Thoracic aorta (tissue), 2 donors: Measurements from ENCODE around the gene KCNA10. TPM values are rescaled to one million over a fixed set of nuclear protein-coding genes. Genes with fewer than 3 reads are reported as not detected.

Source experiments
- ATAC-seq: fragments of 150-250 bp; one replicate; pipeline ENCODE4 v1.8.0; 2017; ENCODE audit warnings: low read depth; ENCODE audit not compliant: insufficient number of reproducible peaks, low FRiP score
- DNase-seq: peaks from one replicate; pipeline ENCODE4 v3.0.0-alpha.2; 2020; ENCODE audit warnings: low spot score
- H3K27ac ChIP-seq, 2 donors: fragments of 200-600 bp; sonication (generic); 1 replicate in 1 of 2; 2 replicates in 1 of 2; pipeline ENCODE4 v1.5.1; 2016; ENCODE audit warnings: mild to moderate bottlenecking in 2 of 2, moderate library complexity in 2 of 2
- H3K27me3 ChIP-seq: fragments of 200-600 bp; sonication (generic); replicated peaks from 2 replicates; pipeline ENCODE4 v1.6.0; 2016; ENCODE audit warnings: mild to moderate bottlenecking; ENCODE audit not compliant: insufficient read depth
- H3K36me3 ChIP-seq: fragments of 200-600 bp; sonication (generic); one replicate; pipeline ENCODE4 v1.5.1; 2016
- H3K4me1 ChIP-seq, 2 donors: fragments of 200-600 bp; sonication (generic); 1 replicate in 1 of 2; 2 replicates in 1 of 2; pipeline versions ENCODE4 v1.5.1 to v1.6.0; 2016; ENCODE audit warnings: low read depth in 2 of 2, mild to moderate bottlenecking in 1 of 2; ENCODE audit not compliant: control insufficient read depth in 1 of 2
- H3K4me3 ChIP-seq: fragments of 200-600 bp; sonication (generic); 2 replicates; pipeline ENCODE4 v1.5.1; 2016; ENCODE audit warnings: mild to moderate bottlenecking
- H3K9me3 ChIP-seq: fragments of 200-600 bp; sonication (generic); 2 replicates; pipeline ENCODE4 v1.5.1; 2016
- total RNA-seq, 2 donors: library from RNA; depleted of rRNA; stranded (reverse); fragments of >200 nt; gene quantifications; one replicate each; pipeline versions ENCODE4 v1.1.0 to v1.2.3, GENCODE V29; 2016
- TF ChIP-seq, protein P1 (sequence below): fragments of 200-600 bp; sonication (generic); IDR thresholded peaks from one replicate; pipeline ENCODE4 v1.5.1; 2019; ENCODE audit warnings: antibody characterized with exemption

KCNA10 gene
- total RNA-seq, 2 donors from 2014 or later, result not detected

DNA sequence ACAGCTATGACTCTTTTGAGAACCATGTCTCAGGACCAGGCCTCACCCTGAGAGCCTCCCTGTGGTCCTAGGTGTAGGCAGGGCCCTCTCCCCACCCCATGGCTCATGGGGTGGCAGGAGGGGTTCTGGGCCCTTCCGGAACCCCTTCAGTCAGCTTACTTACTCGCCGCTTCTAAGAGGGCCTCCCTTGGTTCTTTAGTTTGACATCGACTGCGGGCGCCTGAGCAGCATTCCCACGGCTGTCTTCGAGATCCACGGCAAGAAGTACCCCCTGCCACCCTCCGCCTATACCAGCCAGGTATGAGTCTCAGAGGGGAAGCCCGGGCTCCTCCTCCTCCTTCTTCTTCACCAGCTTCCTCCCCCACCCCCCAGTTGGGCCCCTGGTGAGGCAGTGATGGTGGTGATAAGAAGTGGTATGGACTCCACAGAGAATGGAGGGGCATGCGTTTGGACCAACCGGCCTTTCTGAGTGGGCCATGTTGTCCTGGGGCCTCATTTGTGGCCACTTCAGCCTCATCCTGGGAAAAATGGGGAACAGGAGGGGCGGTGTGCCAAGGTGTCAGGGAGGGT lies 28.9 kb downstream of the KCNA10 start:
- TF ChIP-seq, protein P1, sequence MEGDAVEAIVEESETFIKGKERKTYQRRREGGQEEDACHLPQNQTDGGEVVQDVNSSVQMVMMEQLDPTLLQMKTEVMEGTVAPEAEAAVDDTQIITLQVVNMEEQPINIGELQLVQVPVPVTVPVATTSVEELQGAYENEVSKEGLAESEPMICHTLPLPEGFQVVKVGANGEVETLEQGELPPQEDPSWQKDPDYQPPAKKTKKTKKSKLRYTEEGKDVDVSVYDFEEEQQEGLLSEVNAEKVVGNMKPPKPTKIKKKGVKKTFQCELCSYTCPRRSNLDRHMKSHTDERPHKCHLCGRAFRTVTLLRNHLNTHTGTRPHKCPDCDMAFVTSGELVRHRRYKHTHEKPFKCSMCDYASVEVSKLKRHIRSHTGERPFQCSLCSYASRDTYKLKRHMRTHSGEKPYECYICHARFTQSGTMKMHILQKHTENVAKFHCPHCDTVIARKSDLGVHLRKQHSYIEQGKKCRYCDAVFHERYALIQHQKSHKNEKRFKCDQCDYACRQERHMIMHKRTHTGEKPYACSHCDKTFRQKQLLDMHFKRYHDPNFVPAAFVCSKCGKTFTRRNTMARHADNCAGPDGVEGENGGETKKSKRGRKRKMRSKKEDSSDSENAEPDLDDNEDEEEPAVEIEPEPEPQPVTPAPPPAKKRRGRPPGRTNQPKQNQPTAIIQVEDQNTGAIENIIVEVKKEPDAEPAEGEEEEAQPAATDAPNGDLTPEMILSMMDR, result no peak

DNA sequence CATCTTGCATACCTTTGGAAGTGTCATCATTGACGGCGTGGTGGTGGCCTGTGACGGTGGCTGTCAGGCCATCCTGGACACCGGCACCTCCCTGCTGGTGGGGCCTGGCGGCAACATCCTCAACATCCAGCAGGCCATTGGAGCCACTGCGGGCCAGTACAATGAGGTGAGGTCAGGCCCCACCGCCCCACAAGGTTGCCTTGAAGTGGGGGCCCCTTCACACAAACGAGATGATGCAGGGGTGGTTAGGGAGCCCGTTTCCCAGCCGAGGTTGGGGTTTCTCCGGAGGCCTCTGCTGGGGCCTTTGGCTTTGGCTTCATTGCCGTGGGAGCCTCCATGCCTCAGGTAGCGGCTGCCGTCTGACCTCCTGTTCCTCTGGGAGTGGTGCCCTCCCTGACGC lies 29.6 kb downstream of the KCNA10 start:
- H3K4me3 ChIP-seq, result no peak overlapping the region
- H3K36me3 ChIP-seq, result no peaks in the 10 kb centered on the region
- TF ChIP-seq, protein P1, result no peak
- no peaks in the 10 kb centered on the region for H3K27me3 ChIP-seq
- ATAC-seq (no peak), DNase-seq (no peak)
- H3K9me3 ChIP-seq, result no peaks in the 10 kb centered on the region
- no peaks in the 10 kb centered on the region for H3K4me1 ChIP-seq
- no peak overlapping the region for H3K27ac ChIP-seq

More for the DNA sequence above, 28.9 kb downstream of the KCNA10 start:
- no peaks in the 10 kb centered on the region for H3K36me3 ChIP-seq
- ATAC-seq, result no peak
- DNase-seq, result no peak
- H3K9me3 ChIP-seq, result no peaks in the 10 kb centered on the region
- no peak overlapping the region for H3K4me3 ChIP-seq
- H3K27ac ChIP-seq, result no peak overlapping the region
- no peaks in the 10 kb centered on the region for H3K4me1 ChIP-seq
- no peaks in the 10 kb centered on the region for H3K27me3 ChIP-seq

DNA sequence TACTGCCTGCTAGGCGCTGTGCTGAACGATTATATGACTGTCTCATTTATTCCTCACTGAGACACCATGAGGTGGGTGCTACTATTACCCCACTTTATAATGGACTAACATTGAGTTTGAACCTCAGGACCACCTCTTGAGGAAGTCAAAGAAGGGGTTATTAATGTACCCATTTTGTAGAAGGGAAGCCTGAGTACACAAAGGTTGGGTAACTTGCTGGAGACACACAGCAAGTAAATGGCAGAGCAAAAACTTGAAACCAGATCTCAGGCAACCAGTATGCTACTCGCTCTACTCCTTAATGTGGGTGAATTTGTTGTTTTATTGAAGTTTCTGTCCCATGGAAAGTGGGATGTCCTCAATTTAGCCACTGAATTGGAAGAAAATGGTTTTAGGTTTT lies 30.1 kb downstream of the KCNA10 start:
- H3K27me3 ChIP-seq, result no peaks in the 10 kb centered on the region
- H3K4me1 ChIP-seq, result no peaks in the 10 kb centered on the region
- no peak overlapping the region for H3K27ac ChIP-seq
- no peak overlapping the region for H3K4me3 ChIP-seq
- no peak for DNase-seq
- no peaks in the 10 kb centered on the region for H3K9me3 ChIP-seq
- H3K36me3 ChIP-seq, result no peaks in the 10 kb centered on the region
- TF ChIP-seq, protein P1, result no peak
- no peak for ATAC-seq

DNA sequence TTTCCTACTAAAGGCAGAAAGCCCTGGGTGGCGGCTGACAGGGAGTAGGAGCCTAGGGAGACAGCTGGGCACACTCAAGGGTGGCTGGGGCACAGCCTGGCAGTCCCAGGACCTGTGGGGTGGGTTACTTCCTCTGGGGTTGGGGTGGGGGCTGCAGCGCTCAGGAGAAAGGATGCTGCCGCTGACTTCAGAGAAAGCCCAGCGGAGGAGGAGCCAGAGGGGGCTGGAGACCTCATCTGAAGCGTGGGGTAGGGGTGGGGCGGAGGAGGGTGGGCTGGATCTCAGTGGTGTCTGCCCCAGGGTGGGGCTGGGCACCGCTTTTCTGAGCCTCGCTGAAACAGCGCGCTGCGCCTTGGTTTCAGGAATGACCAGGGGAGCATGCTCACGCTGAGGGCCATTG lies 30.8 kb downstream of the KCNA10 start:
- H3K27me3 ChIP-seq, result no peaks in the 10 kb centered on the region
- H3K36me3 ChIP-seq, result no peaks in the 10 kb centered on the region
- H3K27ac ChIP-seq, result no peak overlapping the region
- H3K4me3 ChIP-seq, result no peak overlapping the region
- no peak for ATAC-seq
- no peaks in the 10 kb centered on the region for H3K4me1 ChIP-seq
- no peaks in the 10 kb centered on the region for H3K9me3 ChIP-seq
- no peak for DNase-seq
- TF ChIP-seq, protein P1, result no peak

DNA sequence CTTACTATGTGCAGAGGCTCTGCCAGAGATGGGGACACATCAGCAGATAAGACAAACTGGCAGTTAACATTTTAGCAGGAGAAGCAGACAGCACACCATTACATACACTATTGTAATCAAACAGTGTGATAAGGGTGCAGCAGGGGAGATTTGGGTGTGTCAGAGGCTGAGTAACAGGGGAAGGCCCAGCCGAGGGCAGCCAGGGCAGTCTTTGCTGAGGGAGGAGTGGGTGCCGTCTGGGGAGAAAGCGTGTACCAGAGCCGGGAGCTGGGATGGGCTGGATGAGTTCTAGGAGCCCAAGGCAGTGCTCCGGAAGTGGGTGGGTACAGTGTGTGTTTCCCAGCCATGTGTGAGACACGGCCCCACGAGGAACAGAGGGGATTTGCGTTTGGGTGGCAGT lies 31.2 kb downstream of the KCNA10 start:
- TF ChIP-seq, protein P1, result no peak
- Histone ChIP-seq H3K36me3 (no peaks in the 10 kb centered on the region), H3K9me3 (no peaks in the 10 kb centered on the region), H3K4me3 (no peak overlapping the region), H3K4me1 (no peaks in the 10 kb centered on the region), H3K27ac (no peak overlapping the region), H3K27me3 (no peaks in the 10 kb centered on the region)
- no peak for DNase-seq
- ATAC-seq, result no peak
